MM.1S (cell line): ENCODE measurements around the gene NCBP1.

Experiments used
- DNase-seq: peaks from one replicate; pipeline ENCODE4 v3.0.0-alpha.2; 2015
- H2AFZ ChIP-seq: fragments of 300-600 bp; sonication (generic); 2 replicates; pipeline ENCODE4 v1.6.0; 2016; ENCODE audit warnings: antibody characterized with exemption, low read length
- H3F3A ChIP-seq: fragments of 300-600 bp; sonication (generic); 2 replicates; pipeline ENCODE4 v1.6.1; 2016; ENCODE audit warnings: mild to moderate bottlenecking, antibody characterized with exemption, low read length, moderate library complexity, mixed read lengths; ENCODE audit not compliant: insufficient read depth
- H3K27ac ChIP-seq: fragments of 300-600 bp; sonication (generic); 2 replicates; pipeline ENCODE4 v1.5.1; 2016; ENCODE audit warnings: mild to moderate bottlenecking, low read length
- H3K27me3 ChIP-seq: fragments of 300-600 bp; sonication (generic); replicated peaks from 2 replicates; pipeline ENCODE4 v1.6.0; 2016; ENCODE audit warnings: low read length; ENCODE audit not compliant: insufficient read depth
- H3K36me3 ChIP-seq: fragments of 300-600 bp; sonication (generic); replicated peaks from 2 replicates; pipeline ENCODE4 v1.6.1; 2016; ENCODE audit warnings: mild to moderate bottlenecking, low read length, mixed read lengths; ENCODE audit not compliant: insufficient read depth
- H3K4me1 ChIP-seq: fragments of 300-600 bp; sonication (generic); 2 replicates; pipeline ENCODE4 v1.6.1; 2016; ENCODE audit warnings: low read length, mixed read lengths
- H3K4me2 ChIP-seq: fragments of 300-600 bp; sonication (generic); 2 replicates; pipeline ENCODE4 v1.6.0; 2016; ENCODE audit warnings: low read depth, low read length
- H3K4me3 ChIP-seq: fragments of 300-600 bp; sonication (generic); 2 replicates; pipeline ENCODE4 v1.5.1; 2016; ENCODE audit warnings: low read length, mixed read lengths
- H3K79me2 ChIP-seq: fragments of 300-600 bp; sonication (generic); 2 replicates; pipeline ENCODE4 v1.6.1; 2016; ENCODE audit warnings: mixed run types, low read length, mixed read lengths
- H3K9ac ChIP-seq: fragments of 300-600 bp; sonication (generic); 2 replicates; pipeline ENCODE4 v1.6.1; 2016; ENCODE audit warnings: low read length, mixed read lengths
- H3K9me2 ChIP-seq: fragments of 300-600 bp; sonication (generic); replicated peaks from 2 replicates; pipeline ENCODE4 v1.6.1; 2016; ENCODE audit warnings: mild to moderate bottlenecking, low read length, mixed read lengths; ENCODE audit not compliant: insufficient read depth
- H3K9me3 ChIP-seq: fragments of 300-600 bp; sonication (generic); replicated peaks from 2 replicates; pipeline ENCODE4 v1.6.1; 2016; ENCODE audit warnings: mild to moderate bottlenecking, low read length, mixed read lengths; ENCODE audit not compliant: insufficient read depth
- H4K20me1 ChIP-seq: fragments of 300-600 bp; sonication (generic); 2 replicates; pipeline ENCODE4 v1.6.1; 2016; ENCODE audit warnings: mild to moderate bottlenecking, low read length, moderate library complexity, mixed read lengths; ENCODE audit not compliant: insufficient read depth
- CTCF ChIP-seq: fragments of 300-600 bp; sonication (generic); IDR thresholded peaks from 2 replicates; pipeline ENCODE4 v1.5.1; 2016; ENCODE audit warnings: antibody characterized with exemption, low read length, mixed read lengths
- EZH2 ChIP-seq: fragments of 300-600 bp; sonication (generic); optimal IDR thresholded peaks from 2 replicates; pipeline ENCODE3; 2017; ENCODE audit warnings: low read depth, mild to moderate bottlenecking, antibody characterized with exemption, low read length, mixed read lengths
- EZH2phosphoT487 ChIP-seq: fragments of 300-600 bp; sonication (generic); IDR thresholded peaks from 2 replicates; pipeline ENCODE4 v1.6.1; 2018; ENCODE audit warnings: antibody characterized with exemption, low read length

NCBP1 gene

GRCh38 chr9:97665742-97666141 is 32.1 kb downstream of the NCBP1 start:
- Histone ChIP-seq H3K9ac (no peak overlapping the region), H3K4me2 (no peak overlapping the region), H3F3A (no peaks in the 10 kb centered on the region), H3K9me2 (no peaks in the 10 kb centered on the region), H3K79me2 (peaks cover 5% of the 10 kb centered on the region; the same call in 1 of the 2 replicates), H3K36me3 (peaks cover 30% of the 10 kb centered on the region), H3K9me3 (no peaks in the 10 kb centered on the region), H2AFZ (no peak overlapping the region), H3K4me3 (no peak overlapping the region), H3K27ac (no peak overlapping the region), H3K4me1 (no peaks in the 10 kb centered on the region), H3K27me3 (no peaks in the 10 kb centered on the region), H4K20me1 (no peaks in the 10 kb centered on the region)
- no peak for DNase-seq
- no peak for TF ChIP-seq CTCF
- no peak for TF ChIP-seq EZH2phosphoT487
- no peak for TF ChIP-seq EZH2

- no peak overlapping the region for H2AFZ ChIP-seq
- H3K27me3 ChIP-seq = no peaks in the 10 kb centered on the region
- H3K27ac ChIP-seq = no peak overlapping the region
- H3K4me3 ChIP-seq = no peak overlapping the region
- no peak overlapping the region for H3K9ac ChIP-seq
- TF ChIP-seq EZH2 (no peak), EZH2phosphoT487 (no peak), CTCF (no peak)
- H3K36me3 ChIP-seq = peaks cover 26% of the 10 kb centered on the region
- H3K9me3 ChIP-seq = no peaks in the 10 kb centered on the region
- no peaks in the 10 kb centered on the region for H3F3A ChIP-seq
- DNase-seq = no peak
- no peaks in the 10 kb centered on the region for H4K20me1 ChIP-seq
- H3K79me2 ChIP-seq = peaks cover 5% of the 10 kb centered on the region; the same call in 1 of the 2 replicates
- no peak overlapping the region for H3K4me2 ChIP-seq
- no peaks in the 10 kb centered on the region for H3K4me1 ChIP-seq
- no peaks in the 10 kb centered on the region for H3K9me2 ChIP-seq
These were observed 33.5 kb downstream of the NCBP1 start for GRCh38 chr9:97666907-97667686.

GRCh38 chr9:97668485-97668884 is 34.9 kb downstream of the NCBP1 start:
- no peaks in the 10 kb centered on the region for H3K4me1 ChIP-seq
- H3K9me2 ChIP-seq = no peaks in the 10 kb centered on the region
- no peaks in the 10 kb centered on the region for H3K27me3 ChIP-seq
- peaks cover 8% of the 10 kb centered on the region; the same call in 1 of the 2 replicates for H3K79me2 ChIP-seq
- H3K9me3 ChIP-seq = no peaks in the 10 kb centered on the region
- peaks cover 31% of the 10 kb centered on the region for H3K36me3 ChIP-seq
- H3K4me3 ChIP-seq = no peak overlapping the region
- no peak overlapping the region for H3K9ac ChIP-seq
- H4K20me1 ChIP-seq = no peaks in the 10 kb centered on the region
- no peak overlapping the region for H3K27ac ChIP-seq
- no peak overlapping the region for H2AFZ ChIP-seq
- TF ChIP-seq EZH2 (no peak), CTCF (no peak), EZH2phosphoT487 (no peak)
- no peak for DNase-seq
- H3K4me2 ChIP-seq = no peak overlapping the region
- no peaks in the 10 kb centered on the region for H3F3A ChIP-seq
